ENCODE results near the gene CALML3.

Gene CALML3

DNA sequence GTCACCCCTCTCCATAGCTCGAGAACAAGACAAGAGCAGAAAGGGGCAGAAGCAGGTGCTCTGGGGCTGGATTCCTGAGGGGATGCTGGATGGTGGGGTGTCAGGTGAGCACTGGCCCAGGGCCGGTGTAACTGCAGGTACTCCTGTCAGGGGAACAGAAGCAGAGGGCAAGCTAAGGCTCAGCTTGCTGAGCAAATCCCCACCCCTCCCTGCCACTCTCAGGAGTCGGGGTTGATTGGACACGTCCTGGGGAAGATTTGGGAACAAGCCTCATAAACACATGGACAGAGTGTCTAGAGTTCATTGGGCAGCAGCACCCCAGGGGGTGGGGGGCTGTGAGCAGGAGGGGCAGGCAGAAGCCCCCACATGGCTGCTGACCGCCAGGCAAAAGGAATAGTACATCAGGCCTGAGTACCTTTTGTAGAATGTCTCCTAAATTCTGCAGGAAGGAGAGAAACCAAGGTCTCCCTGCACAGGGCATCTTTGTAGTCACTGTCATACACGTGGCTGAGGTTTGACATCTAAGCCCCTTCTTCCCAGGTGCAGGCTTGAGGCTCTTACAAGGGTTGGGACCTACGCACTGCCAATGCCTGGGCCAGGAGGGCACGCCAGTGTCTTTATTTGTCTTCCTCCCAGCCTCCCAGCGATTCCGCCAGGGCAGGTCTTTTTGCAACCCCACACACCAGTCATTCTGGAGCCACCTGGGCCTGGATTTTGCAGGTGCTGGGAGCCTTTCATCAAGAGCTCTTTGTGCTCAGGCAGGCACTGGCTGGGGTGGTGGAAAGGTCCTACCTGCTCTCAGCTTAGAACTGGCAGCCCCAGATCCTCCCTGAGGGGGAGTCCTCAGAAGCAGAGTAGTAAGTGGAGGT lies 2.8 kb downstream of the CALML3 start:
- Mint-ChIP-seq H3K9me3 (no peaks in the 10 kb centered on the region), H3K27me3 (peaks cover 34% of the 10 kb centered on the region), H3K36me3 (ENCODE audit: insufficient read depth) (peaks cover 3% of the 10 kb centered on the region), H3K4me1 (no peaks in the 10 kb centered on the region), H3K4me3 (no peak overlapping the region), H3K27ac (ENCODE audit: low read depth) (no peak overlapping the region)
- ATAC-seq (replicated peaks; ENCODE audit: extremely low read depth, poor library complexity, severe bottlenecking): no peak
- no peak for DNase-seq (ENCODE audit: low spot score in 2 of 2)

DNA sequence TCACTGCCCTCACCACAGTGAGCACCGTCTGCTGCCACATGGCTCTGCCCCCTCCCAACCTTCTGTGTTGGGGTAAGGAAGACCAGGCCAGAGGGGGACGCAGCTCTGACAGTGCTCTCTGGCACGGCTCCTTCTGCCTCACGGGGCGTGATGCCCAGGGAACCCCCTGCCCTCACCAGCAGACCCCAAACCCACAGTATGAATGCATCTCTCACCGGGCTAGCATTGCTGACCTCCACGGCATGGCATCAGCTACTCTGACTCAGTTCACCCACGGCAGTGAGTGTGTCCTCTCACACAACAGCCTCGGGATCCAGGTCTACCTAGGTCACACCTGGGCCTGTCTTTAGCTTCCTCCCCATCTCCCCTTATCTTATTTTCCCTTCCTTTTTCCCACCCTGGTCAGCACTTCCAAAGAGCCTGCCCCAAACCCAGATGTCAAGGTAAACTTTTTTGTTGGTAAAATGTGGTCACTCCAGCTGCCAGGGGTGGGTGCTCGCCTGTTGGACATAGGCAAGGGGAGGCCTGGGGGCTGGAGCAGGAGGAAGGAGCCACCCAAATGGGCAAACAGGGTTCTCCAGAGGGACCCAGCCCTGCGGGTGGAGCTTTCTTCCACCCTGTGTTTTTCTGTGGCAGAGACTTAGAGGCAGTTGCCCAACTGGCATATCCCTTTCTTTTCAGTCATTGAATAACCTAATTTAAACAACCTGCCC lies 4.4 kb downstream of the CALML3 start:
- Mint-ChIP-seq H3K4me1 (no peaks in the 10 kb centered on the region), H3K36me3 (ENCODE audit: insufficient read depth) (peaks cover 3% of the 10 kb centered on the region), H3K4me3 (no peak overlapping the region), H3K27me3 (peaks cover 18% of the 10 kb centered on the region), H3K9me3 (no peaks in the 10 kb centered on the region), H3K27ac (ENCODE audit: low read depth) (no peak overlapping the region)
- DNase-seq (ENCODE audit: low spot score in 2 of 2): no peak
- ATAC-seq (replicated peaks; ENCODE audit: extremely low read depth, poor library complexity, severe bottlenecking): no peak

DNA sequence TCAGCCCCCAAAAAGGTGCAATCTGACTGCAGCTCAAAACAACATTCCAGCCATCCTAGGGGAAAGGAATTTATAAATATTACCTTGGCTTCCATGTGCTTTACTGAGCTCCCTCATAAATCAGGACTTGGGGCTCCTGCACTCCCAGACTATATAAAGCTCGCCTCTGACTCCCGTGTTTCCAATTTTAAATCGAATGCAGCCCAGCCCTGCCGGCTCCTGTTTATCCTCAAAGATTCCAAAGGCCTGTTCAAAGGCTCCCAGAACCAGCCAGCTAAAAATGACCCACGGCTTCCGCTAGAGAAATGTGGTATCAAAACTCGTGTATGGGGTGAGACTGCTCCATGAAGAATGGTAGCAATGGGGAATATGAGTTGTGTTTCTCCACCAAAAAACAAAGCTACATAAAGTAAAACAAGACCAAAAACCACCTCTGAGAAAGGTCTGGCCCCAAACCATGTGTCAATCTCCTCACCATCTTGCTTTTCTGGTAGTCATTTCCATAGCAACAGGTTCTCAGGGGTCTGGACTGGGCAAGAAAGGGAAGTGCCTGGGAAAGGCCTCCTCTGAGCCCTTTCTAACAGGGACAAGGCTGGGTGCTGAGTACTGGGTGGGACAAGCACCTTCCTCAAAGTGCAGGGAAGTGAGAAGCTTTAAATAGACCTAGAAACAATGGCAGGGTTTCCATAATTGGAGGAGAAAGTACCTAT lies 5.1 kb downstream of the CALML3 start:
- peaks cover 15% of the 10 kb centered on the region for H3K27me3 Mint-ChIP-seq
- no peaks in the 10 kb centered on the region for H3K4me1 Mint-ChIP-seq
- no peak overlapping the region for H3K4me3 Mint-ChIP-seq
- H3K36me3 Mint-ChIP-seq (ENCODE audit: insufficient read depth): peaks cover 3% of the 10 kb centered on the region
- H3K9me3 Mint-ChIP-seq: no peaks in the 10 kb centered on the region
- ATAC-seq (replicated peaks; ENCODE audit: extremely low read depth, poor library complexity, severe bottlenecking) (no peak), DNase-seq (ENCODE audit: low spot score in 2 of 2) (no peak)
- H3K27ac Mint-ChIP-seq (ENCODE audit: low read depth): no peak overlapping the region

DNA sequence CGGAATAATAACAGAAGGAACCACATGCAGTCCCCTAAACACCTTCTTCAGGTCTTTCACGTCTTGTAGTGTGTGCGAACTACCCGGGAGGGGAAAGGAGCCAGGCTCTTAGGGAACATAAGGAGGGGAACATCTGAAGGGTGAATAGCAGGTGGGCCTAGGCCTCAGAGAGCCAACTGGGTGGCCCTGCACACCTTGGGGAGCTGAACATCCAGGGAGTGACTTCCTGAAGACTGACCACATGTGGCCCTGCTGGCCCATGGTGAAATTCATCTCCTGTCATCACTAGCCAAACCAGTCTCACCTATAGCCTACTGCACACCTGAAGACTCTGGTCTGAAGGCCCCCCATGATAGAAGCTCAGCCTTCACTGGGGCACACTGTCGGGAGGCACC lies 5.6 kb downstream of the CALML3 start:
- no peaks in the 10 kb centered on the region for H3K36me3 Mint-ChIP-seq (ENCODE audit: insufficient read depth)
- no peak overlapping the region for H3K27ac Mint-ChIP-seq (ENCODE audit: low read depth)
- ATAC-seq (replicated peaks; ENCODE audit: extremely low read depth, poor library complexity, severe bottlenecking) (no peak), DNase-seq (ENCODE audit: low spot score in 2 of 2) (no peak)
- peaks cover 15% of the 10 kb centered on the region for H3K27me3 Mint-ChIP-seq
- no peaks in the 10 kb centered on the region for H3K4me1 Mint-ChIP-seq
- H3K9me3 Mint-ChIP-seq: no peaks in the 10 kb centered on the region
- no peak overlapping the region for H3K4me3 Mint-ChIP-seq

- Mint-ChIP-seq H3K36me3 (ENCODE audit: insufficient read depth) (no peaks in the 10 kb centered on the region), H3K27ac (ENCODE audit: low read depth) (no peak overlapping the region), H3K4me3 (no peak overlapping the region), H3K4me1 (no peaks in the 10 kb centered on the region), H3K27me3 (peaks cover 15% of the 10 kb centered on the region), H3K9me3 (no peaks in the 10 kb centered on the region)
- ATAC-seq (replicated peaks; ENCODE audit: extremely low read depth, poor library complexity, severe bottlenecking): no peak
- DNase-seq (ENCODE audit: low spot score in 2 of 2): no peak
Observed at GRCh38 chr10:5530846-5531557, 6.2 kb downstream of the CALML3 start.

DNA sequence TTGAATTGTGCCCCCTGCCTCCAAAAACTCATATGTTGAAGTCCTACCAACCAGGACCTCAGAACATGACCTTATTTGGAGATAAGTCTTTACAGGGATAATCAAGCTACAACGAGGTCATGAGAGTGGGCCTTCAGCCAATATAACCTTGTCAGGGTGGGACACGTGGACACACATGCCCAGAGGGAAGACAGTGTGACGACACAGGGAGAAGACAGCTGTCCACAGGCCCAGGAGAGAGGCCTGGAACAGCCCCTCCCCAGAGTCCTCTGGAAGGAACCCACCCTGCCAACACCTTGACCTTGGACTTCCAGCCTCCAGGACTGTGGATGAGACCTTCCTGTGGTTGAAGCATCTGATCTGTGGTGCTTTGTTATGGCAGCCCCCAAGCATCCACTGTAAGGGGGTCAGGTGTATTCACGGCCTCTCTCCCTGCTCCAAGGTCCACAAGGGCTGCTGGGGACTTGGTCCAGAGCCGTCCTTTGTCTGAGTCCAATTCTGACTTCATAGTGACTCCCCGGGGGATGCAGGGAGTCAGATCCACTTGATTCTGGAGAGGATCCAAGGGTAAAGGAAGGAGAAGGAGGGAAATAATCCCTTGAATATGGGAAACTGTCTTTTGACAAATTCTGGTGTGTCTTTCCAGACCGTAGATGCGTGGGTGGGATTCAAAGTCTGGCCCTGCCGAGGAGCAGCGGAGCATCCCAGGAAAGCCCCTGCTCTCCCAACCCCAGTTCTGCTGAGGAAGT lies 7.0 kb downstream of the CALML3 start:
- no peak overlapping the region for H3K27ac Mint-ChIP-seq (ENCODE audit: low read depth)
- peaks cover 15% of the 10 kb centered on the region for H3K27me3 Mint-ChIP-seq
- DNase-seq (ENCODE audit: low spot score in 2 of 2): no peak
- no peak for ATAC-seq (replicated peaks; ENCODE audit: extremely low read depth, poor library complexity, severe bottlenecking)
- H3K4me1 Mint-ChIP-seq: no peaks in the 10 kb centered on the region
- H3K9me3 Mint-ChIP-seq: no peaks in the 10 kb centered on the region
- H3K36me3 Mint-ChIP-seq (ENCODE audit: insufficient read depth): no peaks in the 10 kb centered on the region
- no peak overlapping the region for H3K4me3 Mint-ChIP-seq

- no peak for ATAC-seq (replicated peaks; ENCODE audit: extremely low read depth, poor library complexity, severe bottlenecking)
- peaks cover 15% of the 10 kb centered on the region for H3K27me3 Mint-ChIP-seq
- H3K4me3 Mint-ChIP-seq: no peak overlapping the region
- no peak overlapping the region for H3K27ac Mint-ChIP-seq (ENCODE audit: low read depth)
- no peak for DNase-seq (ENCODE audit: low spot score in 2 of 2)
- H3K9me3 Mint-ChIP-seq: no peaks in the 10 kb centered on the region
- no peaks in the 10 kb centered on the region for H3K36me3 Mint-ChIP-seq (ENCODE audit: insufficient read depth)
- no peaks in the 10 kb centered on the region for H3K4me1 Mint-ChIP-seq
Observed at GRCh38 chr10:5532307-5532605, 7.5 kb downstream of the CALML3 start.

DNA sequence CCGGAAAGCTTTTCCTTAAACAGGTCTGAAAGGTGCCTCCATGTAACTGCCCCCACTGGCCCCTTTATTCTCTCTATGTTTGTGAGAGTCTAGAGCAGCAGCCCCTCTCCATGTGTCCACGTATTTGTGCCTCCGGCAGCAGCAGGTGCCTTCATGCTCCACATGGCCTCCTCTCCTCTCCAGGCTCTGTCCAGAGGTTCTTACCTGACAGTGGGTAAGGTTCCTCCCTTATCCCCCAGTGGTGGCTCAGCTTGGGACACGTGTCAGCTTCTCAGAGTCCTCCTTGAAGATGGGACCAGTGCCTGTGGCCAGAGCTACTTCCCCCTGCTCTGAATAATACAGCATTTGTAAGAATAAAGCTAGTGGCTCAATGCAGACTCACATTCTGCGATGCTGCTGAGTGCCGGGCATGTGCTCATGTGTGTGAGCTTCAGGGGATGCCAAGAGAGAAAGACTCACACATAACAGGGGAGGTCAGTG lies 7.9 kb downstream of the CALML3 start:
- Mint-ChIP-seq H3K27me3 (peaks cover 18% of the 10 kb centered on the region), H3K9me3 (no peaks in the 10 kb centered on the region), H3K4me1 (no peaks in the 10 kb centered on the region), H3K27ac (ENCODE audit: low read depth) (no peak overlapping the region), H3K36me3 (ENCODE audit: insufficient read depth) (no peaks in the 10 kb centered on the region), H3K4me3 (no peak overlapping the region)
- ATAC-seq (replicated peaks; ENCODE audit: extremely low read depth, poor library complexity, severe bottlenecking) (no peak), DNase-seq (ENCODE audit: low spot score in 2 of 2) (no peak)

DNA sequence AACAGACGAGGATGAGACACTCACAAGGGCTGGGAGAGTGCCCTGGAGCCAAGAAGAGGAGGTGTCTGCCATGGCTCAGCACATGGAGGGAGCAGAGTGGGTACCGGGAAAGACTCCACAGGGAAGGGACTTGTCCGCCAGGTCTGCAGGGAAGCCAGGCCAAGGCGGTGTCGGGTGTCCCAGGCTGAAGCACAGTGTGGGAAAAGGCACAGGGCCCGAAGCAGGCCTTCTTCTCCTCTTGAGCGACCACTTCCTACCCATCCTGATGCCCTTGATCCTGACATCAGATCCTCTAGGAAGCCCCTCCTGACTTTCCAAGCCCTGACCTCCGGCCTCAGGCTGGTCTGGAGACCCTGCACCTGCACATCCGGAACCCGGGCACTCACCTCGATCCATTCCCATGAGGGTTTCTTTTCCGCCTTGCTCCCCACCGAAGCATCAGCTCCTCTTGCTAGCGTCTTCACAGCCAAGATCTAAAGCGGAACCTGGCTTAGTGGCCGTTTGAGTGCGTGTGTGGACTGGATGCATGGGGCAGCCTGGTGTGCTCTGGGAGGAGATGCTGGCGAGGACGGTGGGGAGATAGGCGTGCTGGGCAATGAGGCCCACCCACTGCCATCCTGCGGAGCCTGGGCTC lies 8.5 kb downstream of the CALML3 start:
- ATAC-seq (replicated peaks; ENCODE audit: extremely low read depth, poor library complexity, severe bottlenecking) (no peak), DNase-seq (ENCODE audit: low spot score in 2 of 2) (no peak)
- Mint-ChIP-seq H3K4me1 (no peaks in the 10 kb centered on the region), H3K36me3 (ENCODE audit: insufficient read depth) (no peaks in the 10 kb centered on the region), H3K9me3 (no peaks in the 10 kb centered on the region), H3K27ac (ENCODE audit: low read depth) (no peak overlapping the region), H3K4me3 (no peak overlapping the region), H3K27me3 (peaks cover 22% of the 10 kb centered on the region)

DNA sequence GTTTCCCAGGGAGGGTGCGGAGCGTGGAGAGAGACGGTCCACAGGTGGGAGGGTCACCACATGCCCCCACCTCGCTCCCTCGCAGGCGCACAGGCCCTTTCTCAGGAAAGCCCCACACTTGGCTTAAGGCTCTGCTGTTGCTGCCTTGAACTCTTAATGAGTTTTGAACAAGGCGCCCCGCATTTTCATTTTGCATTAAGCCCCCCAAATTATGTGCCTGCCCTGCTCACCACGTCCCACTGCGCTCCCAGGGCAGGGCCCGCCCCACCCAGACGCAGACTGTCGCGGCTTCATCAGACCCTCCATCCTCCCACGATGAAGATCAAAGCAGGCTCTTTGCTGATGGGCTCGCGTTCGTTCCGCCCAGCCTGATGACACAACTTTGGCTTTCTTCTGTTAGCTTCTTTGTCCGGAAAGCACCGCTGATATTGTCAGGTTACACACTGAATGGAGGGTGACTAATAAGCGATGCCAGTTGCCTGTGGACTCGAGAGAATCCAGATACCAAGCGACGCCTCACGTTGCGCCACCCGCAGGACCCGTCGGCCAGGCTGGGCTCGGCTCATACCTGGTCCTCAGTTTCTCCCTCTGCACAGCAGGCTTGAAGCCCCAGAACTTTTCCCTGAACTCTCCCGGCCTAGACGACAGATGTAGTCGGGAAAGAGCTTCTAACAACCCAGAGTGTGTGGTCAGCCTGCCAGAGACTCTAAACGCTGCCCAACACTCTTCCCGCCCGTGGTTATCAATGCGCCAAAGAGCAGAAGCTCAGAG lies 9.5 kb downstream of the CALML3 start:
- no peaks in the 10 kb centered on the region for H3K9me3 Mint-ChIP-seq
- no peaks in the 10 kb centered on the region for H3K36me3 Mint-ChIP-seq (ENCODE audit: insufficient read depth)
- DNase-seq (ENCODE audit: low spot score in 2 of 2) (no peak), ATAC-seq (replicated peaks; ENCODE audit: extremely low read depth, poor library complexity, severe bottlenecking) (no peak)
- H3K4me1 Mint-ChIP-seq: no peaks in the 10 kb centered on the region
- H3K4me3 Mint-ChIP-seq: no peak overlapping the region
- peaks cover 28% of the 10 kb centered on the region for H3K27me3 Mint-ChIP-seq
- H3K27ac Mint-ChIP-seq (ENCODE audit: low read depth): no peak overlapping the region

Data from central memory CD8-positive, alpha-beta T cell (primary cell).